Activated CD8-positive, alpha-beta T cell treated with anti-CD3 and anti-CD28 coated beads for 36 hours (primary cell): Measurements from ENCODE around the gene OR2AT4. TPM values are rescaled to one million over a fixed set of nuclear protein-coding genes. Genes with fewer than 3 reads are reported as not detected.

Experiments
- ATAC-seq: fragments of 200-7000 bp; cut with Tn5 transposase; one replicate; pipeline ENCODE4 v1.10.0; 2021; ENCODE audit warnings: mild to moderate bottlenecking, moderate library complexity
- CTCF ChIA-PET: fragments of 350-600 bp; sonication (Branson Sonifier 250); formaldehyde crosslinking; loops from one replicate; lab custom pipeline; 2021; ENCODE audit warnings: antibody characterized with exemption; lab: Charles Lee
- POLR2A ChIA-PET: fragments of 350-600 bp; sonication (Branson Sonifier 250); formaldehyde crosslinking; loops from one replicate; lab custom pipeline; 2021; ENCODE audit warnings: antibody characterized with exemption; lab: Charles Lee
- DNase-seq: peaks from one replicate; pipeline ENCODE4 v3.0.0-alpha.2; 2020
- H3K27ac Mint-ChIP-seq: one replicate; pipeline ENCODE4 v1.8.0; 2021; ENCODE audit warnings: mild to moderate bottlenecking, mixed read lengths
- H3K27me3 Mint-ChIP-seq: one replicate; pipeline ENCODE4 v1.8.0; 2021; ENCODE audit warnings: mixed read lengths
- H3K36me3 Mint-ChIP-seq: one replicate; pipeline ENCODE4 v1.8.0; 2021; ENCODE audit warnings: low read depth, mixed read lengths
- H3K4me1 Mint-ChIP-seq: one replicate; pipeline ENCODE4 v1.8.0; 2021; ENCODE audit warnings: low read depth, mixed read lengths
- H3K4me3 Mint-ChIP-seq: one replicate; pipeline ENCODE4 v1.8.0; 2021; ENCODE audit warnings: mild to moderate bottlenecking, moderate library complexity, mixed read lengths
- H3K9me3 Mint-ChIP-seq: one replicate; pipeline ENCODE4 v1.8.0; 2021; ENCODE audit warnings: mixed read lengths
- CTCF ChIP-seq: fragments of 200-600 bp; IDR thresholded peaks from one replicate; pipeline ENCODE4 v1.8.0; 2022; ENCODE audit warnings: antibody characterized with exemption, mild to moderate bottlenecking
- intact Hi-C: fragments of 100-400 bp; cut with micrococcal nuclease; formaldehyde crosslinking; loops from one replicate; pipeline ENCODE4 v1.10.0; 2022
- total RNA-seq, 2 experiments: library from RNA; stranded (reverse); gene quantifications; one replicate each; pipeline ENCODE4 v1.2.3, GENCODE V29; 2021

The OR2AT4 gene
- total RNA-seq, 2 experiments from 2014 or later = not detected

GRCh38 chr11:75082601-75083216 is 14.0 kb downstream of the OR2AT4 start:
- no peaks in the 10 kb centered on the region for H3K36me3 Mint-ChIP-seq
- no peak for DNase-seq
- ChIA-PET CTCF (no interaction called here), POLR2A (no interaction called here)
- H3K27me3 Mint-ChIP-seq = peaks cover 25% of the 10 kb centered on the region
- H3K9me3 Mint-ChIP-seq = no peaks in the 10 kb centered on the region
- H3K4me1 Mint-ChIP-seq = no peaks in the 10 kb centered on the region
- no peak overlapping the region for H3K4me3 Mint-ChIP-seq
- no peak for ATAC-seq
- no peak overlapping the region for H3K27ac Mint-ChIP-seq
- intact Hi-C loops = no loop called here
- no peak for TF ChIP-seq CTCF

- TF ChIP-seq CTCF = no peak
- ChIA-PET CTCF (no interaction called here), POLR2A (no interaction called here)
- Mint-ChIP-seq H3K27me3 (peaks cover 17% of the 10 kb centered on the region), H3K4me1 (no peaks in the 10 kb centered on the region), H3K27ac (no peak overlapping the region), H3K36me3 (no peaks in the 10 kb centered on the region), H3K4me3 (no peak overlapping the region), H3K9me3 (no peaks in the 10 kb centered on the region)
- intact Hi-C loops = no loop called here
- no peak for DNase-seq
- no peak for ATAC-seq
Measured at GRCh38 chr11:75079546-75079945, 17.1 kb downstream of the OR2AT4 start.

GRCh38 chr11:75078233-75078632 is 18.4 kb downstream of the OR2AT4 start:
- CTCF ChIA-PET = no interaction called here

GRCh38 chr11:75077316-75077715 is 19.4 kb downstream of the OR2AT4 start:
- no peak for TF ChIP-seq CTCF
- no peaks in the 10 kb centered on the region for H3K9me3 Mint-ChIP-seq
- POLR2A ChIA-PET = no interaction called here
- no peak for DNase-seq
- H3K4me1 Mint-ChIP-seq = no peaks in the 10 kb centered on the region
- H3K27ac Mint-ChIP-seq = no peak overlapping the region
- CTCF ChIA-PET = no interaction called here
- H3K4me3 Mint-ChIP-seq = no peak overlapping the region
- no peak for ATAC-seq
- no peaks in the 10 kb centered on the region for H3K36me3 Mint-ChIP-seq
- H3K27me3 Mint-ChIP-seq = peaks cover 15% of the 10 kb centered on the region
- intact Hi-C loops = no loop called here

More at GRCh38 chr11:75078233-75078632, 18.4 kb downstream of the OR2AT4 start:
- H3K36me3 Mint-ChIP-seq = no peaks in the 10 kb centered on the region
- H3K27me3 Mint-ChIP-seq = peaks cover 12% of the 10 kb centered on the region
- no peaks in the 10 kb centered on the region for H3K9me3 Mint-ChIP-seq
- DNase-seq (no peak), ATAC-seq (no peak)
- intact Hi-C loops = no loop called here
- no peak for TF ChIP-seq CTCF
- POLR2A ChIA-PET = no interaction called here
- no peaks in the 10 kb centered on the region for H3K4me1 Mint-ChIP-seq
- no peak overlapping the region for H3K4me3 Mint-ChIP-seq
- no peak overlapping the region for H3K27ac Mint-ChIP-seq

- ChIA-PET POLR2A (no interaction called here), CTCF (no interaction called here)
- Mint-ChIP-seq H3K4me1 (no peaks in the 10 kb centered on the region), H3K9me3 (no peaks in the 10 kb centered on the region), H3K4me3 (no peak overlapping the region), H3K27me3 (peaks cover 16% of the 10 kb centered on the region), H3K36me3 (no peaks in the 10 kb centered on the region), H3K27ac (no peak overlapping the region)
- no peak for TF ChIP-seq CTCF
- ATAC-seq = no peak
- no peak for DNase-seq
- intact Hi-C loops = no loop called here
Measured at GRCh38 chr11:75076671-75077070, 20.0 kb downstream of the OR2AT4 start.
